Posterior vena cava (tissue), 2 donors: ENCODE results near the gene FAM90A26. TPM values are rescaled to one million over a fixed set of nuclear protein-coding genes. Genes with fewer than 3 reads are reported as not detected.
A peak's percentile ranks its signal among the peaks of the same experiment; 100 is the strongest.
"Not testable (repeated sequence)": the region's sequence is repeated elsewhere in the genome, so short reads cannot be mapped to it uniquely, and the experiment has no call there.

Source experiments
- DNase-seq: peaks from one replicate; pipeline ENCODE4 v3.0.0-alpha.2; 2020; ENCODE audit warnings: low spot score
- intact Hi-C, 2 donors: fragments of 100-400 bp; cut with DNase I; formaldehyde crosslinking; loops; one replicate each; pipeline versions ENCODE4 v1.14.1 to v1.14.2; 2022 to 2023
- total RNA-seq, 2 donors: library from RNA; stranded (reverse); fragmentation: NEBNext Ultra II Directional; extraction: Animal tissue kit (Norgen Biotek cat#: 25700); gene quantifications; one replicate each; pipeline ENCODE4 v1.2.1, GENCODE V29; 2021
- donor health status: DM: yes; HTN: yes; CAD: no.
- donor health status: DM: yes; HTN: yes; CAD: no.

FAM90A26 gene
- total RNA-seq, 2 donors from 2014 or later: not detected

- DNase-seq, intact Hi-C loops: not testable (repeated sequence)
Observed at GRCh38 chr4:9155101-9155886, 14.9 kb upstream of the FAM90A26 start.

GRCh38 chr4:9158392-9158791 lies 11.8 kb upstream of the FAM90A26 start:
- DNase-seq, intact Hi-C loops: not testable (repeated sequence)

- DNase-seq, intact Hi-C loops: not testable (repeated sequence)
Observed at GRCh38 chr4:9160046-9160445, 10.2 kb upstream of the FAM90A26 start.

- DNase-seq, intact Hi-C loops: not testable (repeated sequence)
Observed at GRCh38 chr4:9165990-9166389, 4.2 kb upstream of the FAM90A26 start.

GRCh38 chr4:9210357-9210756 lies 40.1 kb downstream of the FAM90A26 start, which contains the start of gene USP17L10:
USP17L10 (plus strand) TSS chr4:9210657; CDS start chr4:9210657, 0 bp downstream.
- intact Hi-C loops: not testable (repeated sequence)

GRCh38 chr4:9214701-9215100 lies 44.5 kb downstream of the FAM90A26 start:
- DNase-seq: peak; percentile 64
- intact Hi-C loops: not testable (repeated sequence)

More at GRCh38 chr4:9210357-9210756, 40.1 kb downstream of the FAM90A26 start, which contains the start of gene USP17L10:
- DNase-seq: not testable (repeated sequence)

- DNase-seq, intact Hi-C loops: not testable (repeated sequence)
Observed at GRCh38 chr4:9215105-9215504, 44.9 kb downstream of the FAM90A26 start, which contains the start of gene USP17L11. USP17L11 (plus strand) TSS chr4:9215405; CDS start chr4:9215405, 0 bp downstream.

- DNase-seq, intact Hi-C loops: not testable (repeated sequence)
Observed at GRCh38 chr4:9219852-9220251, 49.6 kb downstream of the FAM90A26 start, which contains the start of gene USP17L12. USP17L12 (plus strand) TSS chr4:9220152; CDS start chr4:9220152, 0 bp downstream.

- DNase-seq, intact Hi-C loops: not testable (repeated sequence)
Observed at GRCh38 chr4:9224596-9224995, 54.4 kb downstream of the FAM90A26 start, which contains the start of gene USP17L13. USP17L13 (plus strand) TSS chr4:9224896; CDS start chr4:9224896, 0 bp downstream.

Other genes starting within 250 kb of the FAM90A26 start
- not detected for gene USP17L10, start 40.2 kb downstream of the FAM90A26 start, total RNA-seq
- gene USP17L11, start 45.0 kb downstream of the FAM90A26 start, total RNA-seq: not detected
- gene USP17L12, start 49.7 kb downstream of the FAM90A26 start, total RNA-seq: not detected
- not detected for gene USP17L13, start 54.5 kb downstream of the FAM90A26 start, total RNA-seq
- under 1 TPM in 1 of 2 donors, not detected in 1; 0.14 TPM for gene USP17L15, start 64.0 kb downstream of the FAM90A26 start, total RNA-seq
- gene USP17L17, start 73.5 kb downstream of the FAM90A26 start, total RNA-seq: not detected
- not detected for gene USP17L18, start 78.2 kb downstream of the FAM90A26 start, total RNA-seq
- gene USP17L19, start 83.0 kb downstream of the FAM90A26 start, total RNA-seq: not detected
- gene USP17L20, start 87.7 kb downstream of the FAM90A26 start, total RNA-seq: not detected
- not detected for gene USP17L21, start 92.5 kb downstream of the FAM90A26 start, total RNA-seq
- gene USP17L22, start 97.2 kb downstream of the FAM90A26 start, total RNA-seq: not detected
- not detected for gene USP17L24, start 154.8 kb downstream of the FAM90A26 start, total RNA-seq
- gene USP17L25, start 159.5 kb downstream of the FAM90A26 start, total RNA-seq: not detected
- not detected for gene USP17L26, start 164.2 kb downstream of the FAM90A26 start, total RNA-seq
- not detected for gene USP17L5, start 169.0 kb downstream of the FAM90A26 start, total RNA-seq
- gene USP17L27, start 173.7 kb downstream of the FAM90A26 start, total RNA-seq: not detected
- gene USP17L28, start 178.5 kb downstream of the FAM90A26 start, total RNA-seq: not detected
- not detected for gene USP17L29, start 183.2 kb downstream of the FAM90A26 start, total RNA-seq
- gene USP17L30, start 192.7 kb downstream of the FAM90A26 start, total RNA-seq: not detected